ENCODE data around the gene BSG. TPM values are rescaled to one million over a fixed set of nuclear protein-coding genes. Genes with fewer than 3 reads are reported as not detected.

Gene BSG
- total and polyA plus RNA-seq, 2 experiments from 2014 or later = 957 to 973 TPM

GRCh38 chr19:582497-583197, 10.3 kb downstream of the BSG start (continued):
- TF ChIP-seq CTCF (conservative IDR thresholded peaks at IDR 0.05; ENCODE audit: low read depth in 2 of 2) = no peak
- no peak for TF ChIP-seq STAT1 (IDR thresholded peaks at IDR 0.05; ENCODE audit: unreplicated experiment)
- TF ChIP-seq NANOG (IDR thresholded peaks at IDR 0.05; ENCODE audit: borderline replicate concordance) = no peak
- no peak for TF ChIP-seq ZNF331 (CRISPR knock-in tag; IDR thresholded peaks at IDR 0.05; ENCODE audit: low read depth)
- TF ChIP-seq REST (IDR thresholded peaks at IDR 0.05; ENCODE audit: unreplicated experiment) = no peak
- no peak for TF ChIP-seq POLR2AphosphoS5 (IDR thresholded peaks at IDR 0.05; ENCODE audit: low read depth)
- TF ChIP-seq EZH2 (IDR thresholded peaks at IDR 0.05; ENCODE audit: low read depth, unreplicated experiment) = no peak
- TF ChIP-seq CREB1 (CRISPR knock-in tag; IDR thresholded peaks at IDR 0.05; ENCODE audit: low read depth) = no peak
- TF ChIP-seq ETS1 (IDR thresholded peaks at IDR 0.05) = no peak

- Histone ChIP-seq H3K9me2 (ENCODE audit: insufficient read depth) (no peaks in the 10 kb centered on the region), H4K20me1 (replicated peaks; ENCODE audit: insufficient read depth) (peaks cover 21% of the 10 kb centered on the region; the same call in 1 of the 2 replicates), H3K36me3 (ENCODE audit: insufficient read depth) (no peaks in the 10 kb centered on the region; the same call in 1 of the 2 replicates), H3K4me1 (ENCODE audit: insufficient read depth) (peaks cover 2% of the 10 kb centered on the region; the same call in 1 of the 2 replicates), H3K27me3 (ENCODE audit: insufficient read depth) (peaks cover 2% of the 10 kb centered on the region), H3K4me2 (no peak overlapping the region), H3K79me2 (replicated peaks; ENCODE audit: insufficient read depth) (peaks cover 19% of the 10 kb centered on the region), H3K4me3 (no peak overlapping the region), H2AFZ (no peak overlapping the region), H3F3A (replicated peaks; ENCODE audit: low read depth) (peaks cover 20% of the 10 kb centered on the region), H3K27ac (ENCODE audit: low read depth) (no peak overlapping the region)
- ATAC-seq = no peak
- no peak overlapping the region; the same call in 1 of the 2 replicates for H3K27ac Mint-ChIP-seq
- H3K4me3 Mint-ChIP-seq = no peak overlapping the region
- no peaks in the 10 kb centered on the region for H3K9me3 Mint-ChIP-seq
- DNase-seq (ENCODE audit: low spot score) = no peak
- peaks cover 25% of the 10 kb centered on the region for H3K27me3 Mint-ChIP-seq (ENCODE audit: insufficient read depth, low read depth, poor library complexity)
- peaks cover 18% of the 10 kb centered on the region for H3K36me3 Mint-ChIP-seq (ENCODE audit: low read depth)
- peaks cover 5% of the 10 kb centered on the region; the same call in 2 of the 3 replicates for H3K4me1 Mint-ChIP-seq
- TF ChIP-seq REST (IDR thresholded peaks at IDR 0.05; ENCODE audit: unreplicated experiment) (no peak), STAT1 (IDR thresholded peaks at IDR 0.05; ENCODE audit: unreplicated experiment) (no peak), EZH2 (IDR thresholded peaks at IDR 0.05; ENCODE audit: low read depth, unreplicated experiment) (no peak), EZH2phosphoT487 (IDR thresholded peaks at IDR 0.05; ENCODE audit: unreplicated experiment) (no peak)
Observed at GRCh38 chr19:583198-583967, 11.0 kb downstream of the BSG start.
